Mucosa of rectum (tissue), 2 donors: ENCODE measurements around the gene ING5.

ENCODE experiments used
- H3K27ac ChIP-seq, 2 donors: one replicate each; pipeline ENCODE4 v1.7.0; 2013; ENCODE audit warnings: inconsistent platforms in 2 of 2, low read depth in 2 of 2, low read length in 2 of 2
- H3K27me3 ChIP-seq, 2 donors: one replicate each; pipeline ENCODE4 v1.7.0; 2013; ENCODE audit warnings: low read length in 2 of 2; ENCODE audit not compliant: control insufficient read depth in 2 of 2, insufficient read depth in 2 of 2
- H3K36me3 ChIP-seq, 2 donors: one replicate each; pipeline ENCODE4 v1.7.0; 2013; ENCODE audit warnings: low read length in 2 of 2; ENCODE audit not compliant: control insufficient read depth in 2 of 2, insufficient read depth in 2 of 2
- H3K4me1 ChIP-seq, 2 donors: one replicate each; pipeline ENCODE4 v1.7.0; 2013; ENCODE audit warnings: low read length in 2 of 2, mild to moderate bottlenecking in 1 of 2; ENCODE audit not compliant: control insufficient read depth in 2 of 2, insufficient read depth in 2 of 2
- H3K4me3 ChIP-seq, 2 donors: one replicate each; pipeline ENCODE4 v1.7.0; 2013; ENCODE audit warnings: low read length in 2 of 2
- H3K9ac ChIP-seq, 2 donors: one replicate each; pipeline ENCODE4 v1.7.0; 2013; ENCODE audit warnings: low read length in 2 of 2, low read depth in 1 of 2, mild to moderate bottlenecking in 1 of 2
- H3K9me3 ChIP-seq, 2 donors: one replicate each; pipeline ENCODE4 v1.7.0; 2013; ENCODE audit warnings: low read length in 2 of 2; ENCODE audit not compliant: control insufficient read depth in 2 of 2
- donor health status: healthy.
- donor health status: Normal muscosa, but diverticular disease.

Gene ING5

GRCh38 chr2:241764275-241765241 lies 62.7 kb downstream of the ING5 start:
- H3K27ac ChIP-seq: no peak overlapping the region
- no peaks in the 10 kb centered on the region for H3K27me3 ChIP-seq
- H3K4me1 ChIP-seq: no peaks in the 10 kb centered on the region
- peaks cover 0 to 2% of the 10 kb centered on the region in 2 donors for H3K9me3 ChIP-seq
- peaks cover 9 to 17% of the 10 kb centered on the region in 2 donors for H3K36me3 ChIP-seq
- no peak overlapping the region for H3K4me3 ChIP-seq
- H3K9ac ChIP-seq: no peak overlapping the region

GRCh38 chr2:241767464-241768250 lies 65.8 kb downstream of the ING5 start:
- peaks cover 0 to 4% of the 10 kb centered on the region in 2 donors for H3K36me3 ChIP-seq
- H3K27me3 ChIP-seq: no peaks in the 10 kb centered on the region
- no peak overlapping the region for H3K4me3 ChIP-seq
- H3K9ac ChIP-seq: no peak overlapping the region
- H3K27ac ChIP-seq: no peak overlapping the region
- no peaks in the 10 kb centered on the region for H3K4me1 ChIP-seq
- H3K9me3 ChIP-seq: no peaks in the 10 kb centered on the region

GRCh38 chr2:241768251-241768711 lies 66.4 kb downstream of the ING5 start:
- Histone ChIP-seq H3K9me3 (no peaks in the 10 kb centered on the region), H3K27me3 (no peaks in the 10 kb centered on the region), H3K27ac (no peak overlapping the region), H3K4me1 (peaks cover 3% of the 10 kb centered on the region in 2 donors), H3K9ac (no peak overlapping the region), H3K36me3 (peaks cover 0 to under 1% of the 10 kb centered on the region in 2 donors), H3K4me3 (no peak overlapping the region)

- H3K9me3 ChIP-seq: no peaks in the 10 kb centered on the region
- no peaks in the 10 kb centered on the region for H3K27me3 ChIP-seq
- no peak overlapping the region for H3K27ac ChIP-seq
- no peaks in the 10 kb centered on the region for H3K36me3 ChIP-seq
- H3K9ac ChIP-seq: no peak overlapping the region
- no peak overlapping the region for H3K4me3 ChIP-seq
- peaks cover 8% of the 10 kb centered on the region in 2 donors for H3K4me1 ChIP-seq
Measured at GRCh38 chr2:241768850-241769249, 67.0 kb downstream of the ING5 start.

- Histone ChIP-seq H3K4me3 (no peak overlapping the region), H3K9ac (no peak overlapping the region), H3K9me3 (no peaks in the 10 kb centered on the region), H3K27ac (no peak overlapping the region), H3K27me3 (no peaks in the 10 kb centered on the region), H3K4me1 (peaks cover 10 to 16% of the 10 kb centered on the region in 2 donors), H3K36me3 (no peaks in the 10 kb centered on the region)
Measured at GRCh38 chr2:241769819-241770184, 68.0 kb downstream of the ING5 start.

GRCh38 chr2:241770185-241770935 lies 68.5 kb downstream of the ING5 start:
- H3K36me3 ChIP-seq: no peaks in the 10 kb centered on the region
- no peaks in the 10 kb centered on the region for H3K27me3 ChIP-seq
- no peak overlapping the region for H3K9ac ChIP-seq
- peaks cover 15 to 22% of the 10 kb centered on the region in 2 donors for H3K4me1 ChIP-seq
- H3K27ac ChIP-seq: no peak overlapping the region
- H3K9me3 ChIP-seq: no peaks in the 10 kb centered on the region
- no peak overlapping the region for H3K4me3 ChIP-seq

GRCh38 chr2:241770936-241771285 lies 69.1 kb downstream of the ING5 start:
- no peak overlapping the region for H3K27ac ChIP-seq
- H3K4me3 ChIP-seq: no peak overlapping the region
- H3K27me3 ChIP-seq: no peaks in the 10 kb centered on the region
- H3K9ac ChIP-seq: no peak overlapping the region
- H3K4me1 ChIP-seq: peaks cover 21 to 27% of the 10 kb centered on the region in 2 donors
- no peaks in the 10 kb centered on the region for H3K9me3 ChIP-seq
- no peaks in the 10 kb centered on the region for H3K36me3 ChIP-seq

GRCh38 chr2:241771286-241772062 lies 69.6 kb downstream of the ING5 start:
- Histone ChIP-seq H3K4me3 (no peak overlapping the region), H3K36me3 (no peaks in the 10 kb centered on the region), H3K27me3 (no peaks in the 10 kb centered on the region), H3K4me1 (peaks cover 24 to 32% of the 10 kb centered on the region in 2 donors), H3K9ac (no peak overlapping the region), H3K27ac (no peak overlapping the region), H3K9me3 (no peaks in the 10 kb centered on the region)

GRCh38 chr2:241772063-241772499 lies 70.2 kb downstream of the ING5 start:
- Histone ChIP-seq H3K4me3 (no peak overlapping the region), H3K4me1 (peaks cover 24 to 36% of the 10 kb centered on the region in 2 donors), H3K27me3 (no peaks in the 10 kb centered on the region), H3K27ac (no peak overlapping the region), H3K9ac (no peak overlapping the region), H3K36me3 (no peaks in the 10 kb centered on the region), H3K9me3 (no peaks in the 10 kb centered on the region)
